NCI-H1048 (cell line): Measurements from ENCODE around the gene AKNAD1.
"Not testable (repeated sequence)": the region's sequence is repeated elsewhere in the genome, so short reads cannot be mapped to it uniquely, and the experiment has no call there.

Source experiments
- DNase-seq: peaks from one replicate; lab custom pipeline; 2025; lab: John Stamatoyannopoulos, UW

Gene AKNAD1

GRCh38 chr1:108785264-108785663 lies 71.6 kb downstream of the AKNAD1 start:
- no peak for DNase-seq

- DNase-seq: not testable (repeated sequence)
Observed at GRCh38 chr1:108781575-108781944, 75.3 kb downstream of the AKNAD1 start.

DNA sequence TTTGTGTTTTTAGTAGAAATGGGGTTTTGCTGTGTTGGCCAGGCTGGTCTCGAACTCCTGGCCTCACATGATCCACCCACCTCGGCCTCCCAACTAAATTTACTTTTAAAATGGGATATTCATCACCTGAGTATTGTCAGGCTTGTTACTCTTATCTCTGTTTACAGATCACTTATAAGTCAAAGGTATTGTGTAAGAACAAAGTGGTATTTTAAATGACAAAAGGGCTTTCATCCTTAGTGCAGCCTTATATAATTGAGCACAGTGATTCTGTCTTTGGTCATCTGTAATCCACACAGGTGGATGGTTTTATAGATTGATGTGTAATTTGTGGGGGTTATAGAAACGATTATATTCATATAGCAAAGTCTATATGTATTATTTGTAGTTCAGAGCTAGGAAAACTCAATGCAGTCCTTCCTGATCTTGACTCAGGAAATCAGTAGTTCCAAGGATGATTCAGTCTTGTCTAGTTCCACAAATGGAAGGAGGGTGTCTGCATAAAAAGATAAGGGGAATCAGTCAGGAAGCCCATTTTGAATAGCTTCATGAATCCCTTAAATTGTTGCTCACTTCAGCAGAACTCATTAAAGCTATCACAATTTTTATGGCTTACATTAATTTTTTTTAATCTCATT lies 75.8 kb downstream of the AKNAD1 start:
- DNase-seq: no peak

- no peak for DNase-seq
Observed at GRCh38 chr1:108779455-108779854, 77.4 kb downstream of the AKNAD1 start.

DNA sequence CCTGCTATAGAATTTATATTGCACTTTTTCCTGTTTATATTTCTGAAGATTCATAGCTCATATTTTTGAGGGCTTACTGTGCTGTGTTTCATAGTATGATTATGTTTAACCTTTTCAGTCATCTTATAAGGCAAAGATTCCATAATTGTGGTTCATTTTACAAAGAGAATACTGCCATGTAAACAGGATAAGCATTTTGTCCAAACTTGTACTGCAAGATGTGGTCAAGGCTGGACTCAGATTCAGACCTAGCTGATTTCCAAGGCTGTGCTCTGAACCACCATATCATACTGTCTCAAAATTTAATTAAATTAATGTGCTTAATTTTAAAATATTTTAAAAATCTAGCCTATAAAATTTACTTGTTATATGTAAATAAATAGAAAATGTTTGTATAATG lies 79.1 kb downstream of the AKNAD1 start:
- DNase-seq: no peak

DNA sequence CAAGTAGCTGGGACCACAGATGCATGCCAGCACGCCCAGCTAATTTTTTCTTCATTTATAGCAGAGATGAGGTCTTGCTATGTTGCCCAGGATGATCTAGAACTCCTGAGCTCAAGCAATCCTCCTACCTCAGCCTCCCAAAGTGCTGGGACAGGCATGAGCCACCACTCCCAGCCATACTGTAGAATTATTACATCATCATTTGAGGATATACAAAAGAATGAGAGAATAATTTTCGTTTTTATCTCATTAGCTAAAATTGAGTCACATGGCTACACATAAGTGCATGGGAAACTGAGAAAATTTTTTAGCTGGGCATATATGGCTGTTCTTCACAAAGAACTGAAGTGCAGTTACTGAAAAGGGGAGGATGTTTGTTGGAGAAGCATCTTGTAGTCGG lies 89.2 kb downstream of the AKNAD1 start:
- no peak for DNase-seq

DNA sequence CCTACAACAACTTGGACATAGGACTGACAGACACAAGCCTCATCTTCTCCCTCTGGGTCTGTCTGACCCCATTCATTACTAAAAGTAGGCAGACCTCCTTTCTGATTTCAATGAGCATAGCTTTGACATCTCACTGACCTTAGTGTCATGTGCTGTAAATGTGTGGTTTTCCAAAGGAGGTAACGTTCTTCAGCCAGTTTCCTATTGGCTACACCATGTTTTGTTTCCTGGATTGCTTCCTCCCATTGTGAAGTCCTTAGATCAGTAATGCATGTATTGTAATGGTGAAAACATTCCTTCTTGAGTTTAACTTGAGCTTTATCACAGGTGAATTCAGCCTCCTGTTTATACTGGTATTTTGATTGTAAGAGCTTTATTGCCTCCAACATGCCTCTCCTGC lies 89.8 kb downstream of the AKNAD1 start:
- DNase-seq: no peak
